NCI-H2107 treated with DMSO at 0.1 percent for 48 hours (cell line): ENCODE results near the gene LDLRAD4.

Experiments used
- DNase-seq: peaks from one replicate; lab custom pipeline; 2025; ENCODE audit not compliant: unreplicated experiment; lab: John Stamatoyannopoulos, UW

Gene LDLRAD4

GRCh38 chr18:13524054-13524453 is 305.5 kb downstream of the LDLRAD4 start:
- no peak for DNase-seq

- no peak for DNase-seq
These were observed 306.3 kb downstream of the LDLRAD4 start for GRCh38 chr18:13524811-13525210.

GRCh38 chr18:13525381-13526029 is 306.9 kb downstream of the LDLRAD4 start:
- DNase-seq, result no peak

- no peak for DNase-seq
These were observed 308.0 kb downstream of the LDLRAD4 start for GRCh38 chr18:13526519-13526918.

GRCh38 chr18:13527256-13527655 is 308.7 kb downstream of the LDLRAD4 start:
- DNase-seq, result no peak

- no peak for DNase-seq
These were observed 309.2 kb downstream of the LDLRAD4 start for GRCh38 chr18:13527730-13528129.

GRCh38 chr18:13528739-13529392 is 310.3 kb downstream of the LDLRAD4 start:
- no peak for DNase-seq

GRCh38 chr18:13530033-13530878 is 311.7 kb downstream of the LDLRAD4 start:
- no peak for DNase-seq

- DNase-seq, result no peak
These were observed 312.4 kb downstream of the LDLRAD4 start for GRCh38 chr18:13530879-13531387.

GRCh38 chr18:13531681-13532325 is 313.2 kb downstream of the LDLRAD4 start:
- no peak for DNase-seq

GRCh38 chr18:13532406-13533075 is 314.0 kb downstream of the LDLRAD4 start:
- DNase-seq, result no peak

- no peak for DNase-seq
These were observed 316.1 kb downstream of the LDLRAD4 start for GRCh38 chr18:13534631-13535030.

- DNase-seq, result no peak
These were observed 318.0 kb downstream of the LDLRAD4 start for GRCh38 chr18:13536578-13536977.

GRCh38 chr18:13537022-13537780 is 318.6 kb downstream of the LDLRAD4 start:
- DNase-seq, result no peak

- no peak for DNase-seq
These were observed 320.1 kb downstream of the LDLRAD4 start for GRCh38 chr18:13538630-13539029.

GRCh38 chr18:13539050-13539449 is 320.5 kb downstream of the LDLRAD4 start:
- DNase-seq, result no peak

- DNase-seq, result no peak
These were observed 321.4 kb downstream of the LDLRAD4 start for GRCh38 chr18:13539843-13540476.

GRCh38 chr18:13540477-13541182 is 322.1 kb downstream of the LDLRAD4 start:
- no peak for DNase-seq
